HepG2 (cell line): ENCODE results near the gene SAMD10. TPM values are rescaled to one million over a fixed set of nuclear protein-coding genes. Genes with fewer than 3 reads are reported as not detected.

Source experiments
- ATF6 ChIP-seq: sonication (generic); formaldehyde crosslinking; conservative IDR thresholded peaks from 2 replicates; pipeline ENCODE4 v1.4.0; 2020; ENCODE audit warnings: missing genetic modification reagents
- CSRNP1 ChIP-seq: sonication (generic); formaldehyde crosslinking; IDR thresholded peaks from 2 replicates; pipeline ENCODE4 v1.8.1; 2023; ENCODE audit warnings: mild to moderate bottlenecking, missing genetic modification reagents
- DMAP1 ChIP-seq: IDR thresholded peaks from 2 replicates; pipeline ENCODE4 v1.6.1; 2016
- KMT2B ChIP-seq: IDR thresholded peaks from 2 replicates; pipeline ENCODE4 v1.6.1; 2016; ENCODE audit warnings: missing genetic modification reagents, missing compliant biosample characterization
- NR2F2 ChIP-seq: IDR thresholded peaks from 2 replicates; pipeline ENCODE4 v1.6.1; 2012; ENCODE audit warnings: low read depth, inconsistent platforms, borderline replicate concordance
- PAF1 ChIP-seq: IDR thresholded peaks from 2 replicates; pipeline ENCODE4 v1.6.1; 2016; ENCODE audit warnings: missing genetic modification reagents, missing compliant biosample characterization
- PHF8 ChIP-seq: sonication (generic); formaldehyde crosslinking; IDR thresholded peaks from 2 replicates; pipeline ENCODE4 v1.5.0; 2020; ENCODE audit warnings: missing genetic modification reagents
- PLRG1 ChIP-seq: fragments of 450-650 bp; conservative IDR thresholded peaks from 2 replicates; pipeline ENCODE4 v1.6.1; 2016
- RARG ChIP-seq: sonication (generic); formaldehyde crosslinking; IDR thresholded peaks from 2 replicates; pipeline ENCODE4 v1.4.0; 2020; ENCODE audit warnings: low read depth, mild to moderate bottlenecking, missing genetic modification reagents
- RBM39 ChIP-seq: fragments of 200-400 bp; formaldehyde crosslinking; IDR thresholded peaks from one replicate; pipeline ENCODE4 v1.6.1; 2018; ENCODE audit warnings: antibody characterized with exemption, mild to moderate bottlenecking, low read depth, low read length; ENCODE audit not compliant: poor library complexity, severe bottlenecking
- RORA ChIP-seq: sonication (generic); formaldehyde crosslinking; IDR thresholded peaks from 2 replicates; pipeline ENCODE4 v1.5.0; 2020; ENCODE audit warnings: mild to moderate bottlenecking, missing genetic modification reagents, moderate library complexity
- TMF1 ChIP-seq: sonication (generic); formaldehyde crosslinking; IDR thresholded peaks from 2 replicates; pipeline ENCODE4 v1.8.1; 2022; ENCODE audit warnings: low read depth, missing genetic modification reagents
- ZFP36L1 ChIP-seq: sonication (generic); formaldehyde crosslinking; IDR thresholded peaks from 2 replicates; pipeline ENCODE4 v1.8.0; 2022; ENCODE audit warnings: mild to moderate bottlenecking, missing genetic modification reagents, moderate library complexity
- ZNF256 ChIP-seq: sonication (generic); formaldehyde crosslinking; conservative IDR thresholded peaks from 2 replicates; pipeline ENCODE4 v1.4.0; 2020; ENCODE audit warnings: missing genetic modification reagents
- ZNF264 ChIP-seq: sonication (generic); formaldehyde crosslinking; IDR thresholded peaks from 2 replicates; pipeline ENCODE4 v1.4.0; 2020; ENCODE audit warnings: missing genetic modification reagents
- ZNF296 ChIP-seq: sonication (generic); formaldehyde crosslinking; conservative IDR thresholded peaks from 2 replicates; pipeline ENCODE4 v1.5.0; 2020; ENCODE audit warnings: mild to moderate bottlenecking, missing genetic modification reagents
- ZNF326 ChIP-seq: sonication (generic); formaldehyde crosslinking; IDR thresholded peaks from 2 replicates; pipeline ENCODE4 v1.4.0; 2020; ENCODE audit warnings: missing genetic modification reagents, borderline replicate concordance
- ZNF331 ChIP-seq: sonication (generic); formaldehyde crosslinking; IDR thresholded peaks from 2 replicates; pipeline ENCODE4 v1.4.0; 2020; ENCODE audit warnings: missing genetic modification reagents
- ZNF33A ChIP-seq: sonication (generic); formaldehyde crosslinking; IDR thresholded peaks from 2 replicates; pipeline ENCODE4 v1.5.1; 2020; ENCODE audit warnings: missing genetic modification reagents, mild to moderate bottlenecking, moderate library complexity, borderline replicate concordance
- ZNF343 ChIP-seq: sonication (generic); formaldehyde crosslinking; IDR thresholded peaks from 2 replicates; pipeline ENCODE4 v1.4.0; 2020; ENCODE audit warnings: mild to moderate bottlenecking, missing genetic modification reagents
- ZNF451 ChIP-seq: sonication (generic); formaldehyde crosslinking; IDR thresholded peaks from 2 replicates; pipeline ENCODE4 v1.5.0; 2020; ENCODE audit warnings: mild to moderate bottlenecking, missing genetic modification reagents
- ZNF484 ChIP-seq: sonication (generic); formaldehyde crosslinking; IDR thresholded peaks from 2 replicates; pipeline ENCODE4 v1.5.1; 2020; ENCODE audit warnings: mild to moderate bottlenecking, low read depth, missing genetic modification reagents, borderline replicate concordance
- ZNF605 ChIP-seq: sonication (generic); formaldehyde crosslinking; IDR thresholded peaks from 2 replicates; pipeline ENCODE4 v1.8.0; 2022; ENCODE audit warnings: mild to moderate bottlenecking, missing genetic modification reagents
- ZNF652 ChIP-seq: IDR thresholded peaks from 2 replicates; pipeline ENCODE4 v1.6.1; 2016; ENCODE audit warnings: low read depth, borderline replicate concordance
- ZNF704 ChIP-seq: sonication (generic); formaldehyde crosslinking; IDR thresholded peaks from 2 replicates; pipeline ENCODE4 v1.8.1; 2023; ENCODE audit warnings: mild to moderate bottlenecking, inconsistent platforms, moderate library complexity, missing genetic modification reagents, borderline replicate concordance
- ZNF746 ChIP-seq: sonication (generic); formaldehyde crosslinking; IDR thresholded peaks from 2 replicates; pipeline ENCODE4 v1.8.0; 2022; ENCODE audit warnings: mild to moderate bottlenecking, missing genetic modification reagents
- polyA plus RNA-seq, 8 experiments: library from polyadenylated mRNA; depleted of rRNA in 3 of 8; stranded (reverse) in 7 of 8; unstranded in 1 of 8; fragments of >200 nt; fragmentation: Illumina TruSeq in 4 of 8; extraction: Trizol in 4 of 8; gene quantifications; 2 replicates each; pipeline versions ENCODE4 v1.2.1 to v1.2.3, GENCODE V29; 2011 to 2016; ENCODE audit warnings: low read depth in 4 of 8, missing spikeins in 1 of 8, mixed read lengths in 1 of 8; ENCODE audit not compliant: insufficient read depth in 1 of 8
- total RNA-seq, 5 experiments: library from RNA; depleted of rRNA; stranded (reverse); fragments of >200 nt; fragmentation: Illumina TruSeq; extraction: Trizol; gene quantifications; 2 replicates each; pipeline ENCODE4 v1.2.3, GENCODE V29; 2016; ENCODE audit warnings: low read depth in 1 of 5

SAMD10 gene
- total and polyA plus RNA-seq, 2 of the 13 experiments (the other 11 are each of a cell fraction or from before 2014, with no cell fraction given): 6.1 to 11.0 TPM

DNA sequence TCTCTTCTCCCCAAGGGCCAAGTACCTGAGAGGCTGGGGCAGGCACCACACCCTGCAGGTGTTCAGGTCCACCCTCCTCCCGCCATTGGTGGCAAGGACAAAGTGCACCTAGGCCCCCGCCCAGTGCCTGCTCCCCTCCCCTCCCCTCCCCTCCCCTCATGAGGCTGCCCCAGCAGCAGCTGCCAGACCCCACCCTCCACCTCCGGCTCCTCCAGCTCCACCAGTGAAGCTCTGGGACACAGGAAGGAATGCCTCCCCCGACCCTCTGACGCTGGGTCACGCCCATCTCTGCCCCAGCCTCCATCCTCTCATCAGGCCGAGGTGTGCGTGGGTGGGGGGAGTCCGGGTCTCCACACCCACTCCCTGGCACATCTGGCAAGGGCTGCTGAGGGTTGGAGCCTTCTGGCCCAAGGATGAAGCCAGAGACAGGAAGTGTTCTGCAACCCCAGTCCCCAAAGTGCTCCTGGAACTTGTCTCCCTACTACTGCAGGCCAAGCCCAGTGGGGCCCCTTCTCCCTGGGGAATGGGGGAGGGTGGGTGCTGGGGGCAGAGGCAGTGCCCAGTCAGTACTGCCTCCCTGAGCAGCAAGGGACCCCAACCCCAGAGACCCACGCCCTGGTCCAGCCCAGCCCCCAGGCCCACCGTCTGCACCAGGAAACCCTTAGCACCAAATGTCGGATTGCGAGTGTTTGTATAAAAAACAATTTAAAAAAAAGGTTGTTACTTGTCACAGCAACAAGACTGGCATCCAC is 21.6 kb downstream of the SAMD10 start (continued):
- TF ChIP-seq ZNF704 (CRISPR knock-in tag): no peak
- TF ChIP-seq PHF8 (CRISPR knock-in tag): no peak
- TF ChIP-seq ZNF652 (CRISPR knock-in tag): no peak
- TF ChIP-seq ZNF343 (CRISPR knock-in tag): no peak
- TF ChIP-seq ZNF296 (CRISPR knock-in tag): no peak
- no peak for TF ChIP-seq RBM39
- TF ChIP-seq PLRG1: no peak
- no peak; the same call in 1 of the 2 replicates for TF ChIP-seq PAF1 (CRISPR knock-in tag)
- no peak for TF ChIP-seq ATF6
- TF ChIP-seq ZFP36L1 (CRISPR knock-in tag): no peak
- TF ChIP-seq ZNF33A (CRISPR knock-in tag): no peak
- no peak for TF ChIP-seq RORA (CRISPR knock-in tag)
- peak; percentile 65; the same call in 1 of the 2 replicates for TF ChIP-seq CSRNP1 (CRISPR knock-in tag)
- TF ChIP-seq ZNF326 (CRISPR knock-in tag): no peak
- 0 out of 2 replicates have a peak, but pooled peaks have one; percentile 36 for TF ChIP-seq TMF1 (CRISPR knock-in tag)
- no peak for TF ChIP-seq DMAP1 (CRISPR knock-in tag)
- TF ChIP-seq ZNF484 (CRISPR knock-in tag): no peak
- no peak for TF ChIP-seq ZNF331
- TF ChIP-seq ZNF264 (CRISPR knock-in tag): no peak
- no peak for TF ChIP-seq RARG (CRISPR knock-in tag)
- TF ChIP-seq ZNF451 (CRISPR knock-in tag): 0 out of 2 replicates have a peak, but pooled peaks have one; percentile 18
- peak; percentile 68; the same call in 1 of the 2 replicates for TF ChIP-seq ZNF746 (CRISPR knock-in tag)
- no peak for TF ChIP-seq ZNF605 (CRISPR knock-in tag)
- TF ChIP-seq NR2F2: no peak
- TF ChIP-seq KMT2B: no peak
- TF ChIP-seq ZNF256 (CRISPR knock-in tag): 0 out of 2 replicates have a peak, but pooled peaks have one; percentile 22
